HG02943 (cell line): Measurements from ENCODE around the gene TTC39A.
A peak's percentile ranks its signal among the peaks of the same experiment; 100 is the strongest.

Experiments
- ATAC-seq: cut with Tn5 transposase; IDR thresholded peaks from one replicate; pipeline ENCODE4 v1.9.1; 2021; ENCODE audit warnings: mild to moderate bottlenecking, low read depth, moderate library complexity; ENCODE audit not compliant: unreplicated experiment

TTC39A gene

GRCh38 chr1:51299185-51299885 lies 31.0 kb downstream of the TTC39A start:
- no peak for ATAC-seq

- ATAC-seq, result no peak
These were observed 32.0 kb downstream of the TTC39A start for GRCh38 chr1:51298322-51298705.

DNA sequence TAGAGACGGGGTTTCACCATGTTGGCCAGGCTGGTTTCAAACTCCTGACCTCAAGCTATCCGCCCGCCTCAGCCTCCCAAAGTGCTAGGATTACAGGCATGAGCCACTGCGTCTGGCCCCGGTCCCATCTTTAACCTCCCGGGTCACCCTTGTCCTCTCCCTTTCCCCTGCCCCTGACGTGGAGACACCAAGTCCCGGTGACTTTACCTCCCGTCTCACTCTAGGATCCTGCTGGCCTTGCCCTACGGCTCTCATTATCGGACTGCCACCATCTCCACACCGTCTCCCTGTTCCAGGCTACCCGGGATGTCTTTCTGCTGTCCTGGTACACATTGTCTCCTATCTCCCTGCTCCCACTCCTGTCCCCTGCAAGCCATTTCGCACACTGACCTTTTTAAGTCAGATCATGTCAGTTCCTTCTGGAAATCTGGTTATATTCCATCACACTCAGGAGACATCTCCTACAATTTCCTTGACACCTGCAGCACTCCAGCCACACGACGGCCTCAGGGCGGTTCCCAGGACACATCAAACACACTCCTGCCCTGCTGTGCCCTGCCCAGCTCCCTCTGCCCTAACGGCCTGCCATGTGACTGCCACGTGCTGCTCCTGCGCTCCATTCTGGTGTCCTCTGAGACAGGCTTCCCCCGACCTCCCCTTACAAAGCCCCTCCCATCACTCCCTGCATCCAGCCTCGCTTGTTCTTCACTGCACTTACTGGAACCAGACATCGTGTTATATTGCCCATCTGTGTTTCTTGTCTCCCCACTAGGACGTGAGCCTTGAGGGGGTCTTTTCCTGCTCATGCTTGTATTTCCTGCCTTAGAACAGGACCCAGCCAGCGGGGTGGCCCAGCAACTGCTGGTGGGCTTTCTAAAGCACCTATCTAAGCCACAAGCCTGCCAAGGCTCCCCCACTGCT lies 32.7 kb downstream of the TTC39A start:
- ATAC-seq, result no peak

DNA sequence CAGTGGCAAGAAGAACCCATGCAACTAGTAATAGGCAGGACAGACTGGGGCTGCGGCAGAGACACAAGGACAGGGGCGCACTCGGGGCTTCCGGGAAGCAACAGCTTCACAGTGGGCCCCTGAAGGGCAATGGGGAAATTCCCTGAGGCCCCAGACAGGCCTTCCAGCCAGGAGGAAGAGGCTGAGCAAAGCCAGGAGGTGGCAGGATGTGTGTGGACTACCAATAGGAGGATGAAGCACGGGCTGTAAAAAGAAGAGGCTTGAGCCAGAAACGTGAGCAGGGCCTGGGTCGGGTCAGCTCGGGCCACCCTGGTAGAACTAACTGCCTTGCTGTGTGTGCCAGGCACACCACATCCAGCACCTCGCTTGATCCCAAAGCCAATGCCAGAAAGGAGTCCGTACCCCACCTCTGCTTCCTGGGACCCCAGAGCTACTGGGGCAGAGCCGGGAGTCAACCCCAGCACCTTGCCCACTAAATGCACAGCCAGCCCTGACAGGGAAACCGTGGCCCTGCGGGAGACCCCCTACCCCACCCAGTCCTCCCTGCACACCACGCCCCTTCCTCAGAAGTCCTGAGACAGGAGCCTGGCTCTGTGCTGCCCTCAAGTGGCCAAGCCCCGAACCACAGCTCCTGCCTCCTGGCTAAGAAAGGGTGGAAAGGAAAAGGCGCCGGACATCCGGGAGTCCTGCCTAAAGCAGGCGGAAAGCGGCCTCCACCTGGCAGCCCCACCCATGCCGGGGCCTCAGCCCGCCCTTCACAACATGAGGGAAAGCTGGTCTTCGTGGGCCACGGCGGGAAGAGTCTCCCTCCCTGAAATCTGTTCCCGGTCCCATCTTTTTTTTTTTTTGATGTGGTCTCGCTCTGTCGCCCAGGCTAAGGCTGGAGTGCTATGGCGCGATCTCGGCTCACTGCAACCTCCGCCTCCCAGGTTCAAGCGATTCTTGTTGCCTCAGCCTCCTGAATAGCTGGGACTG lies 33.7 kb downstream of the TTC39A start:
- ATAC-seq, result peak; percentile 56

GRCh38 chr1:51295926-51296325 lies 34.4 kb downstream of the TTC39A start:
- no peak for ATAC-seq

DNA sequence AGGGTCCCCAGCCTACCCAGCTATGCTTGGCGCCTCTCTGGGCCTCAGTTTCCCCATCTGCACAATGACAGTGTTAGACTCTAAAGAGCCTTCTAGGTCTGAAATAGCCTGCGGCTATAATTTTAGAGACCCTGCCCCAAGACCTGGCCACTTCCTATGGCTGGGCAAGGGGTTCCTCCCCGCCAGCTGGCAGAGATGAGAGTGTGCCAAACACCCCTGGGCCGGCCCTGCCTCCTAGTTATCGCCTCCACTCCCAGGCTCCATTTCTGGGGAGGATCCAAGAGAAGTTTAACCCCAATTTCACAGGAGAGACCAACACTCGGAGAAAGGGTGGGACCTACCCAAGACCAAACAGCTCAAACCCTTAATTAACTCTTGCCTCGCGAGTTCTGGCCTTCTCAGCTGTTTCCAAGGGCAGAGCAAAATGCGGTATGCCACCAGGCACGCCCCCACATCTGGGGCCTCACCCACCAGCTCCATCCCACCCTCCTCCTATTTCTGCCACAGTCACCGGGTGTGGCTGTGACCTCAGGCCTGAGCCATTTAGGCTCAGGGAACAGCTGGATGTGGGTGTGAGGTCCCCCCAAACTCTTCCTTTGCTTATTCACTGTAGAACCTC lies 35.7 kb downstream of the TTC39A start:
- no peak for ATAC-seq

DNA sequence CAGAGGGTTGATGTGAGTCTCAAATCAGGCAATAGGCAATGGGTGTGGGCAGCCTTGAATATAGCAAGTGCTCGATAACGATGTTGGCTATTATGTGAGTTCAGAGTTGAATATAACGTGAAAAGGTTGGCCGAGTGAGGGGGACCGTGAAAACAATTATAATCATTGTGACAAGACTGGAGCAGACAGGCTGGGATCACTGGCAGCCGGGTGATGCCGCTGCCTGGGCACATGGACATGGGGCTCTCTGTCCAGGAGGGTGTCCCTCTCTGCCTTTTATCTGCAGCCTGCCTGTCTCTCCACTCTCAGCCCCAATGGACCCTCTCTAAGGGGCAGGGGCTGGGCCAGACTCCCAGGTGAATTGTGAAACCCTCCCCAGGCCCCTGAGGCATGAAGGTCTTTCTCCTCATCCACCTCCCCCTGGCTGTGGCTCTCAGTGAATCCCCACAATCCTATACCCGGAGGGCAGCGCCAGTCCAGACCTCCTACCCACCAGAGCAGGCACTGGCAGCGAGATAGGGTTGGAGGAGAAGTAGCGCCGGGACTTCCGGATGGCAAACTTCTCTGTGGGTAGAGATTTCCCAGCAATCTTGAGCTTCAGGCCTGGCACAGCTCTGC lies 36.4 kb downstream of the TTC39A start:
- ATAC-seq, result no peak

- no peak for ATAC-seq
These were observed 39.9 kb downstream of the TTC39A start for GRCh38 chr1:51290489-51290847.

DNA sequence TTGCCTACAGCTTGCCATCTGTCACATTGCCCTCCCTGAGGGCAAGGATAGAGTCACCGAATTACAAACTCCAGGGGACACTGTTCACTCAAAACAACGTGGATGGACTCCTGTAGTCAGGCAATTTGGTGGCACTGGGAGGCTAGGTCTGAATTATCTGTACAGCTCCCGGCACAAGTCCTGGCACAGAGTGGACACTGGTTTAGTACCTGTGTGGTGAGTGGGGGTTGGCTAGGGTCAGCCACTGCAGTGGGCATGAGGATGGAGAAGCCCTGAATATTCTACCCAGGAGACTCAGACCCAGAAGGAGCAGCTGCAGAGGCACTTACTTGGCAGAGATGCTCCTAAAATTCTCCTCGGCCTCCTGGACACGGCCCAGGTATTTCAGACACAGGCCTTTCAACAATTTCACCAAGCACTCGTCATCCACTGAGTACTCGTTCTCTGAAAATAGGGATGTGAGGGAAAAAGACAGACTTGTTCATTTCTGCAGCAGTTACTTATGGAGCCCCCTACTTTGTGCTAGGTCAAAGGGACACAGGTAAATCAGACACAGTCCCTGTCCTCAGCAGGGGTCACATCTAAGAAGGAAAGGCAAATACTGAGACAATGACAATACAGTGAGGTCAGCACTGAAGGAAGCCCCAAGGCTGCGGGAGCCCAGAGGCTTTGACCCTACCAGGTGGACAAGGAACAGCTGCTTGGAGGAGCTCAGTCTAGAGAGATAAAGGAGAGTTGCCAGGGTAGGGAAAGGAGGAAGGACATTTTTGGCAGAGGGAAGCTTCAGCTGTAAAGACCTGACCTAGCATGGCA lies 40.5 kb downstream of the TTC39A start:
- no peak for ATAC-seq

GRCh38 chr1:51288578-51288977 lies 41.8 kb downstream of the TTC39A start:
- ATAC-seq, result no peak

GRCh38 chr1:51287966-51288365 lies 42.4 kb downstream of the TTC39A start:
- no peak for ATAC-seq

GRCh38 chr1:51285055-51285454 lies 45.3 kb downstream of the TTC39A start:
- ATAC-seq, result peak; percentile 79

DNA sequence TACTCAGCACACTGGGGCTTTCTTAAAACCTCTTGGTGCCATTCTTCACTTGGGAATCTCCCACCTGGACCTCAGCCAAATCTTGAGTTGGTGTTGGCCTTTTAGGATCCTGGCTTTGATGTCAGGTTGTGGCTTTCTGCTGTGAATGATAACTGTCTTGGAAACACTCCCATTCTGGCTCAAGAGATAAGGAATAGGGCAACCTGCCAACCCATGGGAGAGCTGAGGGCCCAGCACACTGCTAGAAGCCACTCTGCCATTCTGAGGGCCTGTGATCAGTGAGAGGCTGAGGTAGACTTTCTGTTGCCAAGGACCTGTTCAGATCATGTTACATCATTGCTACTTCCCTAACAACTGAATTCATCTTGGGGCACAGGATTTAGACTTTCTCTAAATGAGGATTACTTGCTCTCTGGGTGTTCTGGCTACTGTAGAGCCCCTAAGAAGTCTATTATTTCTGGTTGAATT lies 45.8 kb downstream of the TTC39A start:
- ATAC-seq, result peak; percentile 47

DNA sequence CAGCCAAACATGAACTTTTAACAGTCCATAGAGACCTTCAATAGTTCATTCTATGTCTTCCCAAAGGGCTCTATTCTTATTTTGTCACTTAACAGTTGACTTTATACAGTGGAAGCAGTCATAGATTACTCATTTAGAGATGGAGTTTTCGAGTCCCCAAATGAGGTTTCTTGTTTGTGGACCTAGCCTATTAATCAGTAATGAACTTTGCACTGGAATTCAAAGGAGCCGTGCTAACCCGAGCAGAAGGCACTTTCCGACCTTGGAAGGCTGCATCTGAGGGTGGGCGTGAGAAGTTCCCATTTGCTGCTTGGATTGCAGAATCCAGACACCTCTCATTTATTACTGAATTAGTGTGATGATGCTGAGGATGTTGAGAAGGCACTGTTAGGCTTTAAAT lies 46.4 kb downstream of the TTC39A start:
- ATAC-seq, result no peak

DNA sequence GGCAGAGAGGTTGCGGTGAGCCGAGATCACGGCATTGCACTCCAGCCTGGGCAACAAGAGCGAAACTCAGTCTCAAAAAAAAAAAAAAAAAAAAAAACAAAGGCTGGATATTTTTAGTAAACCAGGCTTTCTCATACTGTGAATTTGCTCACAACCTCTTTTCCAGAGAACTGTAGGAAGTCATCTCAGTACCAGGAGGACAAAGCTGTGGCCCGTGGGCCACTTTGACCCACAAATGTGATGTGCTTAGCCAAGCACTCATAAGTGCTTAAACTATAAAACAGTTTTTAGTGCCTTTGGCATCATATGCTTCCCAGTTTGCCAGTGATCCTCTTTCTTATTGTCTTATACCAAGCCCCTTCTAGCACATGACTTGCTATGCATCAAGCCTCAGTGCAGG lies 47.8 kb downstream of the TTC39A start:
- no peak for ATAC-seq

GRCh38 chr1:51281807-51282206 lies 48.6 kb downstream of the TTC39A start:
- ATAC-seq, result no peak

DNA sequence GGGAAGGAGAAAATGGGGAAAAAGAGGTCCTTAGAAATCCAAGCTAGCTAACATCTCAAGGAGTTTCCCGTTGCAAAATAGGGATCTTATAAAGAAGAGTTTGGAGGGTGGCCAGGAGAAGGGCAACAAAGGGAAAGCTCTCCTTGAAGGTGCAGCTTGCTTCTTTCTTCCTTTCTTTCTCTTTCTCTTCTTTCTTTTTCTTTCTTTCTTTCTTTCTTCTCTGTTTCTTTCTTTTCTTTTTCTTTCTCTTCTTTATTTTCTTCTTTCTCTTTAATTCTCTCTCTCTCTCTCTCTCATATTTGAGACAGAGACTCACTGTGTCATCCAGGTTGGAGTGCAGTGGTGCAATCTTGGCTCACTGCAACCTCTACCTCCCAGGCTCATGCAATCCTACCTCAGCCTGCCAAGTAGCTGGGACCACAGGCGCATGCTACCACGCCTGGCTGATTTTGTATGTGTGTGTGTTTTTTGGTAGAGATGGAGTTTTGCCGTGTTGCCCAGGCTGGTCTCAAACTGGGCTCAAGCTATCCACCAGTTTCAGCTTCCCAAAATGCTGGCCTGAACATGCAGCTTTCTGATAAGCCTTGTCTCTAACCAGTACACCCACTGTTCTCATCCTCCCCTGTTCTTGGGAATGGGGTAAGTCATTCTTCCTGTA lies 49.9 kb downstream of the TTC39A start:
- ATAC-seq, result no peak

- no peak for ATAC-seq
These were observed 54.1 kb downstream of the TTC39A start for GRCh38 chr1:51276286-51276685.
